GM21723 (cell line): Measurements from ENCODE around the gene BEST2.

Experiments
- ATAC-seq: cut with Tn5 transposase; IDR thresholded peaks from one replicate; pipeline ENCODE4 v1.9.1; 2021; ENCODE audit warnings: mild to moderate bottlenecking, moderate library complexity; ENCODE audit not compliant: unreplicated experiment

The BEST2 gene

GRCh38 chr19:12766051-12766521 lies 14.5 kb downstream of the BEST2 start:
- no peak for ATAC-seq

- ATAC-seq = no peak
Measured at GRCh38 chr19:12767150-12767549, 15.6 kb downstream of the BEST2 start.

GRCh38 chr19:12767666-12768065 lies 16.1 kb downstream of the BEST2 start:
- no peak for ATAC-seq

GRCh38 chr19:12769689-12770088 lies 18.1 kb downstream of the BEST2 start:
- no peak for ATAC-seq

- no peak for ATAC-seq
Measured at GRCh38 chr19:12770922-12771321, 19.3 kb downstream of the BEST2 start.

GRCh38 chr19:12772323-12772722 lies 20.7 kb downstream of the BEST2 start:
- no peak for ATAC-seq

- ATAC-seq = no peak
Measured at GRCh38 chr19:12773571-12773970, 22.0 kb downstream of the BEST2 start.

GRCh38 chr19:12774588-12775555 lies 23.3 kb downstream of the BEST2 start, which contains the start of gene HOOK2:
TSS of gene HOOK2 (minus strand) at chr19:12775552. CDS start at chr19:12775449, 103 bp downstream.
- ATAC-seq = no peak

- ATAC-seq = no peak
Measured at GRCh38 chr19:12777217-12778016, 25.8 kb downstream of the BEST2 start.

GRCh38 chr19:12778017-12778904 lies 26.7 kb downstream of the BEST2 start:
- no peak for ATAC-seq

GRCh38 chr19:12778905-12779161 lies 27.2 kb downstream of the BEST2 start:
- ATAC-seq = no peak

- no peak for ATAC-seq
Measured at GRCh38 chr19:12779162-12779993, 27.8 kb downstream of the BEST2 start.

- no peak for ATAC-seq
Measured at GRCh38 chr19:12782174-12782423, 30.5 kb downstream of the BEST2 start.

- ATAC-seq = no peak
Measured at GRCh38 chr19:12782424-12783290, 31.1 kb downstream of the BEST2 start.

- ATAC-seq = no peak
Measured at GRCh38 chr19:12783291-12783848, 31.8 kb downstream of the BEST2 start.

GRCh38 chr19:12783849-12784393 lies 32.3 kb downstream of the BEST2 start:
- no peak for ATAC-seq

GRCh38 chr19:12784394-12784870 lies 32.8 kb downstream of the BEST2 start:
- ATAC-seq = no peak

- ATAC-seq = no peak
Measured at GRCh38 chr19:12784871-12785430, 33.4 kb downstream of the BEST2 start.
